22Rv1 (cell line): ENCODE measurements around the gene SCNN1G.

Experiments used
- H3K27ac ChIP-seq: fragments of 450-650 bp; 2 replicates; pipeline ENCODE4 v1.5.1; 2017
- CTCF ChIP-seq: fragments of 450-650 bp; IDR thresholded peaks from 2 replicates; pipeline ENCODE4 v1.5.1; 2017; ENCODE audit warnings: mild to moderate bottlenecking
- ZFX ChIP-seq: fragments of 450-650 bp; IDR thresholded peaks from 2 replicates; pipeline ENCODE4 v1.6.1; 2017; ENCODE audit warnings: antibody characterized with exemption, borderline replicate concordance

The SCNN1G gene

DNA sequence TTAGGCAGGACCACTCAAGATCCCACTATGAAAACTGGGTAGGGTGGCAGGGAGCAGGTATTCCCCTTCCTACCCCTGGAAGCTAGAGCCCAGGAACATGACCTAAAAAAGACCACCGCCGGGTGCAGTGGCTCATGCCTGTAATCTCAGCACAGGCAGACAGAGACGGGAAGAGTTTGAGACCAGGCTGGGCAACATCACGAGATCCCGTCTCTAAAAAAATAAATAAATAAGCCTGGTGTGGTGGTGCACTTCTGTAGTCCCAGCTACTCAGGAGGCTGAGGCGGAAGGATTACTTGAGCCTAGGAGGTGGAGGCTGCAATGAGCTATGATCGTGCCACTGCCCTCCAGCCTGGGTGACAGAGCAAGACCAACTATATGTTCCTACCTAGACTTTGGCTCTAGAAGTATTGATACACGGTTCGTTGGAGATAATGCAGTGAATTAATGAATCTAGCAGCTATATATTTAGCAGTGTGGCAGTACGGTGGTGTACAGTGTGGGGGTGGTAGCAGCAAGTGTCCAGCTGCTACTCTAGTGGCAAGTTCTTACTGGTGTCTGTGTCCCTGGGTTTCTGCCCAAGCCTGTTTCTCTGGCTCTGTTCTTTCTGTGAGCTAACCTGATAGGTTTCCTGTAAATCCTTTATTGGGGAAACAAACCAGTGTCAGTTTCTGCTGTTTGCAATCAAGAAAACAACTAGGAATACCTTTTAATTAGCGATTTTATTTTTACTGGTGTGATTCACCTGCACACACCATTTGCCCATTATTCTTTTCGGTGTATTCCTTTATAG lies 30.0 kb upstream of the SCNN1G start:
- no peak for TF ChIP-seq ZFX
- no peak for TF ChIP-seq CTCF
- H3K27ac ChIP-seq: no peak overlapping the region

DNA sequence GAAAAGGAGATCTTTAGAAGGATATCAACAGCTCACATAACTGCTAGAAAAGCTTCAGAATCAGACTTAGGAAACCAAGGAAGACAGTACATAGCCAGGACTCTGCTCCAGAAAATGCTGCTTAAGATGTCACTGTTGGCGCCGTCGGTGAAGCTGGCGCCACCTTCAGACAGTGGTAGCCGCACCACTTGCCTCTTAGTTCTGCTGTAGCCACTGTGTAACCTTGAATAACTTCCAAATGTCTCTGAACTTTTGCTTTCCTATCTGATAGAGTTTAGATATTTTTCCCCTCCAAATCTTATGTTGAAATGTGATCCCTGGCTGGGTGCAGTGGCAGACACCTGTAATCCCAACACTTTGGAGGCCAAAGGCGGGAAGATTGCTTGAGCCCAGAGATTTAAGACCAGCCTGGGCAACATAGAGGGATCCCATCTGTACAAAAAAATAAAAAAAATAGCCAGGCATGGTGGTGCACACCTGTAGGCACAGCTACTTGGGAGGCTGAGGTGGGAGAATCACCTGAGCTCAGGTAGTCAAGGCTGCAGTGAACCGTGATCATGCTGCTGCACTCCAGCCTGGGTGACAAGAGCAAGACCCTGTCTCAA lies 27.0 kb upstream of the SCNN1G start:
- TF ChIP-seq CTCF (peak; percentile 67), ZFX (no peak)
- no peak overlapping the region for H3K27ac ChIP-seq

- TF ChIP-seq CTCF: no peak
- no peak overlapping the region for H3K27ac ChIP-seq
Measured at GRCh38 chr16:23156110-23156509, 26.4 kb upstream of the SCNN1G start.

- no peak overlapping the region for H3K27ac ChIP-seq
- TF ChIP-seq CTCF (no peak), ZFX (no peak)
Measured at GRCh38 chr16:23156946-23157460, 25.5 kb upstream of the SCNN1G start.

GRCh38 chr16:23158114-23158513 lies 24.4 kb upstream of the SCNN1G start:
- no peak for TF ChIP-seq ZFX
- no peak for TF ChIP-seq CTCF
- H3K27ac ChIP-seq: no peak overlapping the region

GRCh38 chr16:23160082-23160481 lies 22.5 kb upstream of the SCNN1G start:
- TF ChIP-seq ZFX (no peak), CTCF (no peak)
- H3K27ac ChIP-seq: no peak overlapping the region

GRCh38 chr16:23160574-23160973 lies 22.0 kb upstream of the SCNN1G start:
- no peak for TF ChIP-seq ZFX
- no peak for TF ChIP-seq CTCF
- H3K27ac ChIP-seq: no peak overlapping the region
